ENCODE results near the gene CAMK4.

CAMK4 gene

DNA sequence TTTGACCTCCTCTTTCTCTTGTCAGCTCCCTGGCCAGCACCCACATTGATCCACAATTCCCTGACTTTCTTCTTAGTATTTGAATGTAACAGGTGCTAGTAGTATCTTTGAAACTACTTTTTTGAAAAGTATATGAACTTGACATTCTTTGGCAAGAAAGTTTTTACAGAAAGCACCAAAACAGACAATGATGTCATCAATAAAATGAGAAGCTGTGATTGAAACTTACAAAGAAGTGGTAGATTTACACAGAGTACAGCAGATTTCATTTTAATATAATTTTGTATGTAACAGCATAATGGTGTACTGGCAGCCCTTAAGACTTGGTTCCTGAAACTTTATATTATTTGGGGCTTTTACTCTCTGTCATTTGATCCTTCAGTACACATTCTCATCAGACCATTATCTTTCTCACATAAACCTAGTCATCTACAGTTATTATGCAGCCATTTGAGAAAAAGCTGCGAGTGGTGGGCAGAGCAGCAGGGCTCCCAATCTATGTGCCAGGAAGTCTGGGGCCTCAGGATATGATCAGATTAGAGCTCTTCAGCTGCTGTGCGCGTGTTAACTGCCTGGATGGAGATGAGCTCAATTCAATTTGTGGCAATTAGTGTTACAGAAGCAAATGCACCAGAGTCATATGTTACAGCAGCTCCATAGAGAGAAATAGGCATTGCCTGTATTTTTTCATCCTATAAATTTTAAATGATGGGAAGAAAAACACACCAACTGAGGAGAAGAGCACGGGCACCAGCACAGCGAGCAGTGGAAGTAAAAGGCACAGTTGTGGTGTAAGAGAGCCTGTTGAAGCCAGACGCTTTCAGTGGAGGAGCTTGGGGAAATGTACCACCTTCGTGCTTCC, 162.0 kb downstream of the CAMK4 start:
- H3K4me3 ChIP-seq (ENCODE audit: low read depth, low read length) = no peak overlapping the region
- DNase-seq (ENCODE audit: low read depth) = no peak
- TF ChIP-seq CTCF (conservative IDR thresholded peaks at IDR 0.05; ENCODE audit: low read depth, low read length) = no peak

- no peak for TF ChIP-seq CTCF (conservative IDR thresholded peaks at IDR 0.05; ENCODE audit: low read depth, low read length)
- no peak for DNase-seq (ENCODE audit: low read depth)
- H3K4me3 ChIP-seq (ENCODE audit: low read depth, low read length) = no peak overlapping the region
Measured at GRCh38 chr5:111386832-111387162, 162.6 kb downstream of the CAMK4 start.

DNA sequence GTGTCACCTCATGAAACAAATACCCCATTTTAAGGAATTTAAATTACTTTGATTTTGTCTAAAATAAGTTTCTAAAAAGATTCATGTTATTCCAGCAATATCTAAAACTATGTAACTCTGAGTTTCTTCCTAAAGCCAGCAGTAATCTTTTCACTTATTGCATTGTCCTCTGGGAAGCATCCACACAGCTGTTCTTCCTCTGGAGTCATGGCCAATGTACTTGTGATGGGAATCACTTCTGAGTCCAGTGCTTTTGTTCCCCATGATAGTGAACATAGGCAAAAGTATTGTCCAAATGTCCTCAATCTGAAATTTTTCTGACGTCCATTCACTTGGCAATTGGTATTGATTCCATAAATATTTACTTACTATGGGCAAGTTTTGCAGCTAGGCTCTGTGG, 163.2 kb downstream of the CAMK4 start:
- no peak overlapping the region for H3K4me3 ChIP-seq (ENCODE audit: low read depth, low read length)
- DNase-seq (ENCODE audit: low read depth) = no peak
- TF ChIP-seq CTCF (conservative IDR thresholded peaks at IDR 0.05; ENCODE audit: low read depth, low read length) = no peak

GRCh38 chr5:111389390-111390082, 165.4 kb downstream of the CAMK4 start:
- TF ChIP-seq CTCF (conservative IDR thresholded peaks at IDR 0.05; ENCODE audit: low read depth, low read length) = no peak
- H3K4me3 ChIP-seq (ENCODE audit: low read depth, low read length) = no peak overlapping the region
- peak; percentile 36 for DNase-seq (ENCODE audit: low read depth)

- H3K4me3 ChIP-seq (ENCODE audit: low read depth, low read length) = no peak overlapping the region
- no peak for TF ChIP-seq CTCF (conservative IDR thresholded peaks at IDR 0.05; ENCODE audit: low read depth, low read length)
- no peak for DNase-seq (ENCODE audit: low read depth)
Measured at GRCh38 chr5:111392181-111392580, 168.0 kb downstream of the CAMK4 start.

DNA sequence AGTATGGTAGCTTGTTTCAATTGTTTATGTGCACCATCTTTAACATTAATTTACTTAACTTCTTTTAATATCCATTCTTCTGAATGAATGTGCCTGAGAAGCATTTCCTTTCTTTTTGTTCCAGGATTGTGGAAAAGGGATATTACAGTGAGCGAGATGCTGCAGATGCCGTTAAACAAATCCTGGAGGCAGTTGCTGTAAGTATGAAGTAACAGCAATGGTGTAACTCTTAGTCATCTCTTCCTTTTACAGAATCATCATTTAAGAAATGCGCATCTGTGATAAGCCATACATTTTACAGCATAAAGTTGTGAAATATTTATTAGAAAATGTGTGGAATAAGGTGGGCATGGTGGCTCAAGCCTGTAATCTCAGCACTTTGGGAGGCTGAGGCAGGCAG, 170.4 kb downstream of the CAMK4 start:
- TF ChIP-seq CTCF (conservative IDR thresholded peaks at IDR 0.05; ENCODE audit: low read depth, low read length) = no peak
- DNase-seq (ENCODE audit: low read depth) = peak; percentile 54
- no peak overlapping the region for H3K4me3 ChIP-seq (ENCODE audit: low read depth, low read length)

Measured in choroid plexus epithelial cell (primary cell).